Measurements from ENCODE around the gene ALG6. TPM values are rescaled to one million over a fixed set of nuclear protein-coding genes. Genes with fewer than 3 reads are reported as not detected.

The ALG6 gene
- total RNA-seq, 2 donors from 2014 or later: 1.8 to 8.3 TPM

GRCh38 chr1:63401945-63402344, 34.5 kb downstream of the ALG6 start:
- H3K4me1 ChIP-seq (ENCODE audit: control insufficient read depth in 1 of 2, low read depth in 2 of 2): no peaks in the 10 kb centered on the region
- H3K36me3 ChIP-seq: peaks cover 5% of the 10 kb centered on the region
- no peak for TF ChIP-seq CTCF (IDR thresholded peaks at IDR 0.05)
- no peak for ATAC-seq (ENCODE audit: insufficient number of reproducible peaks, low FRiP score, low read depth)
- H3K9me3 ChIP-seq: no peaks in the 10 kb centered on the region
- no peak overlapping the region for H3K4me3 ChIP-seq
- DNase-seq (ENCODE audit: low spot score): no peak
- H3K27ac ChIP-seq: no peak overlapping the region
- H3K27me3 ChIP-seq (replicated peaks; ENCODE audit: insufficient read depth): no peaks in the 10 kb centered on the region

- DNase-seq (ENCODE audit: low spot score) (no peak), ATAC-seq (ENCODE audit: insufficient number of reproducible peaks, low FRiP score, low read depth) (no peak)
- no peak overlapping the region for H3K4me3 ChIP-seq
- H3K27ac ChIP-seq: no peak overlapping the region
- no peaks in the 10 kb centered on the region for H3K27me3 ChIP-seq (replicated peaks; ENCODE audit: insufficient read depth)
- no peak for TF ChIP-seq CTCF (IDR thresholded peaks at IDR 0.05)
- no peaks in the 10 kb centered on the region for H3K4me1 ChIP-seq (ENCODE audit: control insufficient read depth in 1 of 2, low read depth in 2 of 2)
- H3K36me3 ChIP-seq: peaks cover 5% of the 10 kb centered on the region
- H3K9me3 ChIP-seq: no peaks in the 10 kb centered on the region
These were observed 36.0 kb downstream of the ALG6 start for GRCh38 chr1:63403386-63403785.

- Histone ChIP-seq H3K27ac (no peak overlapping the region), H3K4me1 (ENCODE audit: control insufficient read depth in 1 of 2, low read depth in 2 of 2) (no peaks in the 10 kb centered on the region), H3K27me3 (replicated peaks; ENCODE audit: insufficient read depth) (no peaks in the 10 kb centered on the region), H3K36me3 (no peaks in the 10 kb centered on the region), H3K9me3 (no peaks in the 10 kb centered on the region), H3K4me3 (no peak overlapping the region)
- TF ChIP-seq CTCF (IDR thresholded peaks at IDR 0.05): no peak
- DNase-seq (ENCODE audit: low spot score) (no peak), ATAC-seq (ENCODE audit: insufficient number of reproducible peaks, low FRiP score, low read depth) (no peak)
These were observed 37.6 kb downstream of the ALG6 start for GRCh38 chr1:63405021-63405420.

GRCh38 chr1:63405987-63406386, 38.6 kb downstream of the ALG6 start:
- ATAC-seq (ENCODE audit: insufficient number of reproducible peaks, low FRiP score, low read depth) (no peak), DNase-seq (ENCODE audit: low spot score) (no peak)
- H3K9me3 ChIP-seq: no peaks in the 10 kb centered on the region
- H3K4me3 ChIP-seq: no peak overlapping the region
- H3K27ac ChIP-seq: no peak overlapping the region
- H3K36me3 ChIP-seq: no peaks in the 10 kb centered on the region
- H3K4me1 ChIP-seq (ENCODE audit: control insufficient read depth in 1 of 2, low read depth in 2 of 2): no peaks in the 10 kb centered on the region
- TF ChIP-seq CTCF (IDR thresholded peaks at IDR 0.05): no peak
- no peaks in the 10 kb centered on the region for H3K27me3 ChIP-seq (replicated peaks; ENCODE audit: insufficient read depth)

GRCh38 chr1:63407002-63407401, 39.6 kb downstream of the ALG6 start:
- H3K4me3 ChIP-seq: no peak overlapping the region
- H3K27ac ChIP-seq: no peak overlapping the region
- no peak for TF ChIP-seq CTCF (IDR thresholded peaks at IDR 0.05)
- ATAC-seq (ENCODE audit: insufficient number of reproducible peaks, low FRiP score, low read depth) (no peak), DNase-seq (ENCODE audit: low spot score) (no peak)
- no peaks in the 10 kb centered on the region for H3K9me3 ChIP-seq
- no peaks in the 10 kb centered on the region for H3K4me1 ChIP-seq (ENCODE audit: control insufficient read depth in 1 of 2, low read depth in 2 of 2)
- no peaks in the 10 kb centered on the region for H3K27me3 ChIP-seq (replicated peaks; ENCODE audit: insufficient read depth)
- no peaks in the 10 kb centered on the region for H3K36me3 ChIP-seq

Measured in thoracic aorta (tissue), 2 donors.